ENCODE measurements around the gene SLC25A13.

- TF ChIP-seq CTCF (IDR thresholded peaks at IDR 0.05) (no peak), POLR2A (IDR thresholded peaks at IDR 0.05) (no peak)
These were observed 25.6 kb upstream of the SLC25A13 start for GRCh38 chr7:96347471-96347870.
